NCI-H1417 treated with DMSO at 0.1 percent for 48 hours (cell line): ENCODE data around the gene PAPOLA.
"Not testable (repeated sequence)": the region's sequence is repeated elsewhere in the genome, so short reads cannot be mapped to it uniquely, and the experiment has no call there.

Experiments used
- DNase-seq: peaks from one replicate; lab custom pipeline; 2025; lab: John Stamatoyannopoulos, UW

PAPOLA gene

GRCh38 chr14:96501740-96502620, at the start of gene PAPOLA:
PAPOLA (plus strand) TSS chr14:96502382; CDS start chr14:96502593, 211 bp downstream.
- DNase-seq: peak; percentile 86

GRCh38 chr14:96452684-96453083, 49.5 kb upstream of the PAPOLA start:
- no peak for DNase-seq

- no peak for DNase-seq
These were observed 46.6 kb upstream of the PAPOLA start for GRCh38 chr14:96455588-96455987.

- DNase-seq: no peak
These were observed 42.3 kb upstream of the PAPOLA start for GRCh38 chr14:96459851-96460250.

- no peak for DNase-seq
These were observed 40.0 kb upstream of the PAPOLA start for GRCh38 chr14:96461950-96462798.

GRCh38 chr14:96464136-96464535, 38.0 kb upstream of the PAPOLA start:
- no peak for DNase-seq

- DNase-seq: no peak
These were observed 35.3 kb upstream of the PAPOLA start for GRCh38 chr14:96466918-96467317.

GRCh38 chr14:96470331-96470730, 31.9 kb upstream of the PAPOLA start:
- DNase-seq: no peak

- not testable (repeated sequence) for DNase-seq
These were observed 31.2 kb upstream of the PAPOLA start for GRCh38 chr14:96470967-96471366.

GRCh38 chr14:96478119-96478518, 24.1 kb upstream of the PAPOLA start:
- no peak for DNase-seq

- DNase-seq: no peak
These were observed 22.6 kb upstream of the PAPOLA start for GRCh38 chr14:96479435-96480146.

- DNase-seq: no peak
These were observed 20.4 kb upstream of the PAPOLA start for GRCh38 chr14:96481731-96482314.

GRCh38 chr14:96482986-96483385, 19.2 kb upstream of the PAPOLA start:
- no peak for DNase-seq

- DNase-seq: no peak
These were observed 17.8 kb upstream of the PAPOLA start for GRCh38 chr14:96484399-96484798.

- DNase-seq: no peak
These were observed 15.5 kb upstream of the PAPOLA start for GRCh38 chr14:96486705-96487104.

- DNase-seq: no peak
These were observed 12.9 kb upstream of the PAPOLA start for GRCh38 chr14:96489327-96489726.

- no peak for DNase-seq
These were observed 9.0 kb upstream of the PAPOLA start for GRCh38 chr14:96493178-96493577.

- no peak for DNase-seq
These were observed 7.9 kb upstream of the PAPOLA start for GRCh38 chr14:96494331-96494730.

- DNase-seq: no peak
These were observed 5.1 kb upstream of the PAPOLA start for GRCh38 chr14:96497087-96497486.

GRCh38 chr14:96497586-96497985, 4.6 kb upstream of the PAPOLA start:
- DNase-seq: no peak

- DNase-seq: no peak
These were observed 904 bp upstream of the PAPOLA start for GRCh38 chr14:96501217-96501739.
